Effector CD4-positive, alpha-beta T cell (primary cell): ENCODE results near the gene MRAP2. TPM values are rescaled to one million over a fixed set of nuclear protein-coding genes. Genes with fewer than 3 reads are reported as not detected.

Experiments
- DNase-seq: peaks from one replicate; pipeline ENCODE4 v3.0.0-alpha.2; 2020
- total RNA-seq: gene quantifications from one replicate; lab custom pipeline; 2026; lab: John Stamatoyannopoulos, UW

MRAP2 gene, protein sequence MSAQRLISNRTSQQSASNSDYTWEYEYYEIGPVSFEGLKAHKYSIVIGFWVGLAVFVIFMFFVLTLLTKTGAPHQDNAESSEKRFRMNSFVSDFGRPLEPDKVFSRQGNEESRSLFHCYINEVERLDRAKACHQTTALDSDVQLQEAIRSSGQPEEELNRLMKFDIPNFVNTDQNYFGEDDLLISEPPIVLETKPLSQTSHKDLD
- not detected for total RNA-seq

DNA sequence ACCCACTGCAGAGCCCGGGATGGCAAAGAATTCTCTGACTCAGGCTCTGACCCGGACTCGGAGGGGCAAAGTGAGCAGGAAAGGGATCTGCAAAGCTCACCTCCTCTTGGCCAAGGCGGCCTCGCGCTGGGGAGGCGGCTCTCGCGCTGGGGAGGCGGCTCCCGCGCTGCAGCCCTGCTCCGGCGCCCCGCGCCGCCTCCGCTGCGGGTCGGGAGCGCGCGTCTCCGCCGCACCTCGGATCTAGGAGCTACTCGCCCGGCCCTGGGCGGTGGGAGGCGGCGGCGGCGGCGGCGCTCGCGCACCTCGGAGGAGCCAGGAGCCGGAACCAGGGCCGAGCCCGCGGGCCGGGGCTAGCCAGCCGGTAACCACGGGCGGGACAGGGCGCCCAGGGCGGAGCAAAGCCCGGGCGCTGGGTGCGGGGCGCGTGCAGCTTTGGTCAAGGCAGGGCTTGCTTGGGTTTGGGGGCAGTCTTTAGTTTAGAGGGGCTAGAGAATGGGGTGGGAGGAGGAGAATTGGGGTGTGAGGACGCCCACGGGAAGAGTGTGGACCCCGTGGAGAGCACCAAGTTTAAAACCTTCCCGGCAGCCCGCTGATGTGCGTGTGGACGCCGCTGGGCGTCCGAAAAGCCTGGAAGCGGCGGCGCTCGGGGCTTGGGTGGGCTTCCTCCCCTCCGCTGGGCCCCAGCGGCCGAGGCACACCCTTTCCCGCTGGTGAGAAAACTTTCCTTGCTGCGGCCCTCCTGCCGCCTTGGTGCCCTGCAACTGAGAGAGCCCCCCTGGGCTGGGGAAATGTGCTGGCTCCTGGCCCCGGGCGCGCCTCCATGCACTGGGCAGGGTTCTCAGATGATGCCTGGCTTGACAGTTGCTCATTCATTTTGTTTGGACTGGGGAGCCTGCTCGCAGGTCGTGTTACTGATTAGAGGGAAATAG is at the start of gene MRAP2:
Gene MRAP2 (plus strand): TSS at position 250 of the 929 bp plus-strand sequence. CDS start 21,547 bp downstream, outside the sequence.
- no peak for DNase-seq

DNA sequence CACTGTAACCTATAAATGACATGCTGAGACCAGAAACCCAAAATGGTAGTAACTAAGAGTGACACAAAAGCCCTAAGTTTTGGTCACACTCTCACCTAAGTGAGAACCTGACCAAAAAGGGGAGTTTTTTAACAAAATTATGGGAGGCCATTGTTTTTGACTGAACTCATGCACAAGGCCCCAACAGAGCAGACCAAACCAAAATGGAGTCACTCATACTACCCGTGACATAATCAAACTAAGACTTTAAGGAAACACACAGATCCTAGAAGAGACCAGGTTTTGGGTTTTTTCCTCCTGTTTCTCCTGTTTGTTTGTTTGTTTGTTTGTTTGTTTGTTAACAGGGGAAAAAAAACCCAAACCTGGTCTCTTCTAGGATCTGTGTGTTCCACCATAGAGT is 49.2 kb upstream of the MRAP2 start:
- DNase-seq, result no peak

DNA sequence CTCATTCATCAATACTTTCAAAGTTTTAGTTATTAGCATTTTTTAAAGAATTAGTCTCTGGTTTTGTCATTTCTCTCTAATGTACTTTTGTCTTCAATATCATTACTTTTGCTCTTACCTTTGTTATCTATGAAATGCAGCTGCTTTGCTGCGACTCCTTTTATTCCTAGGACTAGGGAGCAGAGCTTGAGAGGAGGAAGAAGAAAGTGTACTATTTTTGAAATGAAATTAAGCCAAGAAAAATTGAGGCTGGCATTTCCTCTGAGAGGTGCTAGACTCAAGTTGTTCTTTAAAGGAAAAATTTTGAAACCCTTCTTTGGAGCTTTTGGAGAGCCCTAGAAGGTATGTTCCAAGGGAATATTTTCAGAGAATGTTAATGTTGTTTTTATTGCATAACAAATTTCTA is 48.3 kb upstream of the MRAP2 start:
- no peak for DNase-seq

DNA sequence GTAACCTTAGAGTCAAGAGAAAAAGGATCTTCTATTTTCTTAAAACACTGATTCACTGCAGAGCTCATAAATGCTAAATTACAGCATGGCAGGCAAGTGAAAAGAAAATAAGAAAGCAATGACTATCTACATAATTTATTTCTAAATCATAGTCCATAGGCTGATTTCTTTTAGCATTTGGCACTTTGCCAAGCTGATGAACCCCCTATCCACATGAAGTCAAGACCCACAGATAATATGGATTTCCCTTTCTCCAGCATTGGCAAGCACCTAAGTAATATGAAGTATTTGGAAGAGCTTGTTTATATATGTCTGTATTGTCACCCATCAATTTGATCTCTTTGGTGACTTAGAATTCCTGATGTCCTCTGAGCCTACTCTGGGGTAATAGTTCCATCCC is 47.9 kb upstream of the MRAP2 start:
- DNase-seq, result no peak

DNA sequence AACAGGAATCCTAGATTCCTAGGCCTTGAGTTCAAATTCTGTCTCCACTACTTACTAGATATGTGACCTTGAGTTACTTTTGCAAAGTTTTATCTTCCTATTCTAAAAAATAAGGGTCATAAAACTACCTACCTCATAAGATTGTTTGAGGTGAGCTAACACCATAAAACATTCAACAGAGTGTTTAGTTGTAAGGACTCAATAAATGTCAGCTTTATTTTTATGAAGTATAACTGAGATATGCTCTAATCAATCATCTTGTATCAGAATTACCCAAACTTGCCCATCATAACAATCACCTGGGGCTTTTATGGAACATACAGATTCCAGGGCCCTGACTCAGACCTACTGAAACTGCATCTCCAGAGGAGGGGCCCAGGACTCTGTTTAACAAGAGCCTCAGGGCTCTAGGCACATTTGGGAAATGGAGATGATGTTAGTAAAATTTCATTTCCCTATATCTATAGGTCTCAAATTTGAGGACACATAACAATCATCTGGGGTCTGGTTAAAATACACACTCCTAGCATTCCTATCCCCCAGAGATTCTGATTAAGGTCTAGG is 35.5 kb upstream of the MRAP2 start:
- DNase-seq, result no peak

DNA sequence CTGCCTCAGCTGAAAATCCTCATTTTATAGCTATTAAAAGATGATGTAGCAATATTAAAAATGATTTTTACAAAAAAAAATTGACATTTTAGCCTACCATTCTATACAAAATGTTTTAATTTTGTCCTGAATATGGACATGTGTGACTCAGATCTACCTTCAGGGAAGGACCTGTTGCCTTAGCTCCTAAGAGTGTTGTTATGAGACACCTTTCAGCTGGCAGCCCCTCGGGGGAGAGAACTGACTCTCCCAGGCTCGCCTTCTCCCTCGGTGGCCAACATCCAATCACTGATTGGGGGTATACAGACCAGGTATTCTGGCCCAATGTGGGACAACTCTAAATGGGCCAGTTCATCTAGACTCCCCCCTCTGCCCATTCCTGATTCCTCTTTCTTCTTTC is 32.5 kb upstream of the MRAP2 start:
- DNase-seq, result no peak

DNA sequence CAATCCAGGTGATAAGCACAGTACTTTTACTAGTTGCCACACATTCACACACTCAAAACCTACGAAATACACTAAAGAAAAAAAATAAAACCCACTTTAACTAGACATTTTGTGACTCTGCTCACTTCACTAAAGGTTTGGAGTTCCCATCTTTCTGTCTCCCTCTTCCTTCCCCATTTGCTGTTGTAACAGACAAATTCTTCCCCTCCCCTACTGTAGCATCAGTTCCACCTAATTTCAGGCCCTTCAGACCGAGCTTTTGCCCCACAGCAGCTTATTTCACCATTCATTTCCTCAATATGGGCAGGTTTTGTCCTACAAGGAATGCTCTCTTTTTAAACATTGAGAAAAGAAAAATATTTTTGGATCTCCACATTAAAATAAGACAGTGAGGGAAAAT is 31.3 kb upstream of the MRAP2 start:
- no peak for DNase-seq

DNA sequence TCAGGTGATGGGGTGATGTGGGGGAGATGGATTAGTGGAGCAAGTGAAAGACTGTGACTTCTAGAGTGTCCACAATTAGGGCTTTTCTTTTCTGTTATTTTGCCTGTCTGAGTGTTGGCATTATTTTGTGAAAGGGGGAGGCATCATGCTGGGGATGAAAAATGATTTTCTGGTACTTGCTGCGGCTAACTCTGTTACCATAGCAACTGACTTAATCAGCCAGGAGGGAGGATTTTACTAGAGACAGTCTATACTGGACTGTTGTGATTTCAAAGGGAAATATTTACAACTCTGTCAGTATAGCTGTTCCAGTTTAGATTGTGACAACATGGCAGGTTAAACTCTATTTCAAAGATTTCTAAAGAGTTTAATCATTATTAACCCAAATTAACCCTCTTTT is 30.4 kb upstream of the MRAP2 start:
- no peak for DNase-seq

DNA sequence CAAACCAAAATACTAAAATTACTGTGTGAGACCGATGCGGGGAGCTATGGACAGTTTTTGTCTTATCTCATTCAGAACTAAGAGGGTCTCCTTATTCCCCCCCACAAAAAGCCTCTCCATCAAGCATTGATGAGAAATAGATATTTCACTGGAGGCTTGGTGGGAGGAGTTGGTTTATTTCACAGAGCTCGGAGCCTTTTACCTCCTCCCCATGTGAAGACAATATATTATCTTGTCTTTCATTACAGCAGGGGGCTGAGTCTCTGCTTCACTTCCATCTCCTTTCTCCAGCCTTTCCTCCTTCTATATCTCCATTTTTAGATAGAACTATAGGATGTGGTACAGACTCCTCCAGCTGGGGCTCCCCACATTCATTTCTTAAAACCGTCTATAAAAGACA is 29.9 kb upstream of the MRAP2 start:
- no peak for DNase-seq

DNA sequence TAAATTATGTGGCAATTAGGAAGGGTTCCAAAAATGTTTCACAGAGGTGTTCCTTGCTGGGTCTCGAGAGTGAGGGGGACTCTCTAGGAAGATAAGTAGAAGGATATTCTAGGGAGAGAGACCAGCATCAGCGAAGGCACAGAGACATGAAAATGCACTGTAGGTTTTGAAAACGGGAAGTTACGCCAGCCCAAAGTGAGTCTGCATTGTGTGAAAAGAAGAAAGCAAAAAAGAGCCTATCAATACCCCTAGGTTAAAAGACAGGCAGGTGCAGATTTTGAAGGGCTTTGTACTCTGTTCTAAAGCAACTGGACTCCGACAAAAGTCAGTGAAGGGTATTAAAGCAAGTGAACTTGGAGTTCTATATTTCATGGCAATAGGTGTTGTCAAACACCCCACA is 25.7 kb upstream of the MRAP2 start:
- DNase-seq, result no peak

DNA sequence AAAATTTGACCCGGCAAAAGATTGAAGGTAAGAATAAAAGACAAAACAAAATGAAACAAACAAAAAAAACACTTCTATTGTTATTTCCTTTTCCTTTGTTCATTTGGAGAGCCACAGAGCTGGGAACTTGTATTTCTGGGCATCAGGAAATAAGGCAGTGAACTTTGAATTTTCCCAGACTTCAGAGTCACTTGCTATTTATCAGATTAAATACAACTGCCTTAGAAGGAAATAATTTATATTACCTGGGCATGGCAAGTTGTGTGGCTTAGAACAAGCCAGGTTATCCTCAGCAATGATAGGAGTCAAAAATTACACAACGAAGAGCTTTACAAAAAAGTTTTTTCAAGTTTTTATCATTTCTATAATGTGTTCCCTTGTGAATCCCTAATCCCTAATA is 20.2 kb upstream of the MRAP2 start:
- DNase-seq, result no peak

DNA sequence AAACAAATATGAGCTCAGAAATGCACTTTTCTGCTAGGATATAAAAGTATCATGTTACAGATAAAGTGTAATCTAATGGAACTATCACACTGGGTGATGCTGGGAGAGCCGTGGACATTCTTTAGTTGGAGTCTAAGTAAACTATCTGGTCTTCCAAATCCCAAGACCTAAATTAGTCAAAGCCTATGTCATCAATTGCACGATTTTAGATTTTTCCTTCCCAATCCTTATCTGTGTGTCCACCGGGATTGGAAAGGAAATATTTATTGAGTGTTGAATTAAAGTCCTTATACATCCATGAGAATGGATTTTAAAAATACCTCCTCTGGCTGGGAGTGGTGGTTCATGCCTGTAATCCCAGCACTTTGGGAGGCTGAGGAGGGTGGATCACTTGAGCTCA is 19.6 kb upstream of the MRAP2 start:
- DNase-seq, result no peak

DNA sequence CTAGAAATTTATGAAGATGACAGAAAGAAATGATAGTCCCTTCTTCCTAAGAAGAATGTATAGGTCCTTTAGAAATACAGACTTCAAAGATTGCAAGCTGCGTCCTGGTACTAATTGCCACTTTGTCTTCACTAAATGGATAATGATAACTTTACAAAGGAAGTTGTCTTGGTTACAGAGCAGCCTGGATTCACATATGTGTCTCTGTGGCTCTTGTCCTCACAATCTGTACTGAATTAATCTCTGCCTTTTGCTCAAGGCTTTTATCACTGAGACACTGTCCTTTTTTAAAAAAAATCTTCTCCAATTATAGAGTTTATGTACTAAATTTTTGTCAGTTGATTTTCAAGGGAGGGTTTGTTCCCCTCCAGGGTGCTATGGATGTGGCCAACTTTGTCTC is 17.5 kb upstream of the MRAP2 start:
- no peak for DNase-seq

DNA sequence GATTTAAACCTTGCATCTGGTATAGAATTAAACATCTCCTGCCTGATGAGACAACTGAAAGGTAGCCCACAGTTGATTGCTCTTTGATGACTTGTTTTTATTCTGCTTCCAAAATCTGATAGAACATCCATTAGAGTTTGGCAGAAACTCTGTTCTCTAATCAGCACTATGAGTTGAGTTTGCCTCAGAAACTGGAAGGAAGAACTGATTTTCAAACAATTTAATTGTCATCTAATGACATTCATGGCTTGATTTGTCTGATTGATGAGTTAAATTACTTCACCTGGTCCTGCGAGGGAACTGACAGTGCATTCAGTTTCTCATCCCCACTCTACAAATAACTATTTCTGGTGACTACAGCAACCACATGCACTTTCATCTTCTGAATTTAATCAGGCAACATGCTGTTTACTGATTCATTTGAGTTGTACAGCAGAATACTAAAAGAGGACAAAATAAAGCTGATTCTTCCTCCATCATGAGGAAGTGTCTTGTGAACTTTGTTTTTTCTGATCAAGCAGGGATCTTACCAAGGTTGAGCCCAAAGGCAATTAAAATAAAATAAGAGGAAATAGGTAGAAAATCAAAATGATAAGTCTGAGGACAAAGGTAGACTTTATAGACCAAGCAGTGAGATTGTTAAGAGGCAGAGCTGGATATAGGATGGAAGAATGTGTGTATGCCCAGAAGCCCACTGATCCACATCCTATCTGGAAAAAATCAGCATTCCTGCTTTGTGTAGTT is 15.7 kb upstream of the MRAP2 start:
- DNase-seq, result no peak

DNA sequence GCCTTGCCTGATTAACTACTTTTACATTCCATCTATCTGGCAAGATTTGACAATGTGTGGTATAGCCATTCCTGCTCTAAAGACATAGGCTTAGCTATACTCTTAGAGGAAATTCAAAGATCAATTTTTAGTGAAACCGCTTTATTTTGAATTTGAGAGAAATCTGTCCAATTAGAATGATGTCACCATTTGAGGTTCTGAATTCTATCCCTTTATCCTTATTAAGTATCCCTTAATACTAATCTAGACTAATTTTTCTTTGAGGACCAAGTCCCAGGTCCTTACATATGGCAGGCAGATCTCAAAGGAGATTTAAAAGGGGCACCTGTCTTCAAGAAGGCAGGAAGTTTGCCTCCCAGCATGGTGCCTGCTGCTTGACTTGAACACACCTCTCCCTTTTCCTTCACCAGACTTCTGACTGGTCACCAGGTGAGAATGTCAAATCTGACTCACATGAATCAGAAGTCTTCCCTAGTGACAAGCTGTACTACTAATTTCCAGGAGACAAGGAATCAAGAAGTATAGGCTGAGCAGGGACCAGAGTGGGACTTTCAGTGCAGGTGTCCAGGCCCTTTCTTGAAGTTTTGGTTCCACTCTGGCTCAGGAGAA is 15.0 kb upstream of the MRAP2 start:
- DNase-seq, result no peak

DNA sequence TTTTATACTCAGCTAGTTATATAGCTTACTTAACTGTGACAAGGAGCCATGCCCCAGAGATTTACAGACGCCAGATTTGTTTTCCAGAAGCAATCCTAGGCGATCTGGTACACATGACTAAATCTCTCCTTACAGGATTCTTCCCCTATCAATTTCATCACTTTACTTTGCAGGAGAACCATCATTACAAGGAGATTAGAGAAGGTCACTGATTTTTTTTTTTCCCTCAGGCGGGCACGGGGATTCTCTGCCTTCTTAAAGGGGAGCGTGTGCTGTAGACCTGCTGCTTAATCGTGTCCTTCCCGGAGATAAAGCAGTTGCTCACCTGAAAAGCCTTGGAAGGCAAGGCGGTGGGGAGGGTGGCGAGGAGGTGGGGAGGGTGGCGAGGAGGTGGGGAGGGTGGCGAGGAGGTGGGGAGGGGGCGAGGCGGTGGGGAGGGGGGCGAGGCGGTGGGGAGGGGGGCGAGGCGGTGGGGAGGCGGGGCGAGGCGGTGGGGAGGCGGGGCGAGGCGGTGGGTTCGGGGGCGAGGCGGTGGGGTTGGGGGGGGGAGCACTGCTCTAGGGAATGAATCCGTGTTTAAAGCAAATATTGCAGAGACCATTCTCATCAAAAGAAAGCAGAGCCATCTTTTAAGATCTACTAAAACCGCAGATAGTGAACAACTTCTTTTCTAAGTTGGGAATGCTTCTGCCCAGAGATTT is 14.3 kb upstream of the MRAP2 start:
- no peak for DNase-seq

DNA sequence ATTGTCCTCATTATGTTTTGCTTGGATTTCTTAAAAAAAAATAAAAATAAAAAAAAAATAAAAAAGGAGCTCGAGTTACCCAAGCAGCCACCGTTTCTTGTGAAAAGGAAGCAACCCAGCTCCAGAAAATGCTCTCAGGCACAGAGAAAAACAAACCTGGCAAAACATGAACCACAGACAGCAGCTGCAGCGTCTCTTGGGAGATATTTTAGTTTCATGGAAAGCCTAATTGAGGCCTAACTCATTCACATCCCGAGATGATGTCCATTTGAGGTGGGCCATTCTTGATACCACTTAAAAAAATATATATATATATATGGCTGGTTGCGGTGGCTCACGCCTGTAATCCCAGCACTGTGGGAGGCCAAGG is 13.7 kb upstream of the MRAP2 start:
- no peak for DNase-seq

DNA sequence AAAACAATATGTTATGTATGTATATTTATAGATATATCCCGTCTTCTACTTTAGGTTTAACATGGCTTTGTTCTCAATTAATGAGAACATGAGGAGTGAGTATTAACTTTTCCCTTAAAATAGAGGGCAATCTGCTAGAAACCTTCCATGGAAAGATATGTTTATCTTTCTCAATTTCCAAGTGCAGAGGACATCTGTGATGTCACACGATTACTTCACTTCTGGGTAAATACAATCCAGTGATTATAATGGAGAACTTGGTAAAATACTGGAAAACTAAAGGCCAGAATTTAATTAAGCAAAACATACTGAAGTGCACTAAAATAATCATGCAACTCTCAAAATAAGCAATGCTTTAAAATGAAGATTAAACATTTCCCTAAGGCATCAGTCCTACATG is 11.9 kb upstream of the MRAP2 start:
- DNase-seq, result no peak

DNA sequence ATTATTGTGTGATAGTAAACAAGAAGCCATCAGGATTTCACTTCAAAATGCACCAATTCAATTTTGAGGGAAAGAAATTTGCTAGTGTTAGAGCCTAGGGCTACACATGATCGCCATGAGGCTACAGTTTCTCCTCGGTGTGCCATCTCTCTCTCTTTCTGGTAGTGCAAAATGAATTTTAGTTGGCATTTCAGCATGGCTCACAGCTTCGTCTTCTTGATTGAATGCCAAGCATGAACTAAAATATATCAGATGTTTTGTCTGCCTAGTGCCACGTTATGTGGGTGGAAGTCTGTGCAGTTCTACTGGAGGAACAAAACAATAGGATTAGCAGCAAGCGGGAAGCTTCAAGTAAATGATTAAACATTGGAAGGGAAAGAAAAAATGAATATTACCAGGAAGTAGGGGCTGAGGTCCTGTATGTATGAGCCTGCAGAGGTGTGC is 6.8 kb upstream of the MRAP2 start:
- DNase-seq, result no peak

DNA sequence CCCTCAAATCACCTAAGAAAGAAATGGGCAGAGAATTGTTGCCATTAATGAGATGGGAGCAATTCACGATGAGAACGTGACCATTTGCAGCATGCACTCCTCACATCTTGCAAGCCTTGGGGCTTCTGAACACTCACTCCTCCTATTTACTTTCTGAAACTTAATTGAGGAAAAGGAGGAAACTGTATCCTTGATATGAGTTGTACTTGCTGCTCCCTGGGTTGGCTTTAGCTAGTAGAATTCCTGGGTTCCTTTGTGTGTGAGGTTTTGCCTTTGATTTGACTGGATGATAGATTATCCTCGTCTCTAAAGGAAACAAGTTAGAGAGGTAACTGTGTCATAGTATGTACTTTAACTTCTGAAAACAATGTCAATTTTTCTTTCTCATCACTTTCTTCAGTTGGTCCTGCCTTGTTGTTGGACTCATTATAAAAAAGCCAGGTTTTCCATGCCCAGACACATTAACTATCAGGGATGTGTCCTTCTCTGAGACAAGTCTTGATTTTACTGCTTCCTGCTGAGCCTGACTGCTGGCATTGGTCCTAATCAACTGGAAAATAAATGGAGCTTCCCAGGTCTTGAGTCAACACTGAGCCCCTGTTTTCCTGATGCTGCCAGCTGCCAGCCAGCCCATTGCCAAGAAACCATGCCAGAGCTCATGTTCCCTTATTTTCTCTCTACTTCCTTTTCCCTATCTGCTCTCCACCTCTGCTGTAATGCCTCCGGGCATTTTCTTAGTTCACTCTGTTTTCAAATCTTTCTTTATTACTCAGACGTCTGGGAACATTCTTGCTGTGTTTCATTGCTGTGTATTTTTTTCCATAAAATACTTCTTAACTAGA is 6.0 kb upstream of the MRAP2 start:
- no peak for DNase-seq

DNA sequence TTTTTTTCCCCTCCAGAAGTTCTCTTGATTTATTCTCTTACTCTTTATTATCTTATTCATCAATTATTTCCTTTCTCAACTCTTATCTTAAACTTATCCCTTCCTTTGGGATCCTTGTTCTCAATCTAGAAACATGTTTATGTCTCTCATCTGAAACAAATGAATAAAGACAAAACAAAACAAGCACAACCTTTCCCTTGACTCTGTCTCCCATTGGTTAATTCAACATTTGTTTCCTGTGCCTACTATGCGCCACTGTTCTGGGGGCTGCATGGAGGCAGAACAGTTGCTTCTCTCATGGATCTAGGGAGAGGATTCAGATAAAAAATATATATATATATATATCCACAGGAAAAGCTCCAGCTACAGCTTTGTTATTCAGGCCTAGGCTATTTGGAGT is 5.2 kb upstream of the MRAP2 start:
- no peak for DNase-seq
